Activated T-helper 17 cell treated with anti-CD3 and anti-CD28 coated beads, Interleukin-2, amount 50 U/mL, for 72 hours (primary cell): Measurements from ENCODE around the gene TCF7L2. TPM values are rescaled to one million over a fixed set of nuclear protein-coding genes. Genes with fewer than 3 reads are reported as not detected.

Source experiments
- ATAC-seq: fragments of 150-1000 bp; cut with Tn5 transposase; replicated peaks from 2 replicates; pipeline ENCODE4 v1.10.0; 2021; ENCODE audit warnings: mild to moderate bottlenecking, moderate library complexity
- H3K27ac Mint-ChIP-seq: one replicate; pipeline ENCODE4 v1.8.0; 2022; ENCODE audit warnings: mixed read lengths
- H3K27me3 Mint-ChIP-seq: one replicate; pipeline ENCODE4 v1.8.0; 2022; ENCODE audit warnings: mixed read lengths
- H3K36me3 Mint-ChIP-seq: one replicate; pipeline ENCODE4 v1.8.0; 2022; ENCODE audit warnings: low read depth, mild to moderate bottlenecking, mixed read lengths
- H3K4me1 Mint-ChIP-seq: one replicate; pipeline ENCODE4 v1.8.0; 2022; ENCODE audit warnings: mixed read lengths
- H3K4me3 Mint-ChIP-seq: one replicate; pipeline ENCODE4 v1.8.0; 2022; ENCODE audit warnings: mild to moderate bottlenecking, mixed read lengths
- H3K9me3 Mint-ChIP-seq: one replicate; pipeline ENCODE4 v1.8.0; 2022; ENCODE audit warnings: mixed read lengths
- total RNA-seq, 2 donors: library from RNA; stranded (reverse); gene quantifications; one replicate each; pipeline ENCODE4 v1.2.3, GENCODE V29; 2022

Gene TCF7L2
- total RNA-seq, 2 donors from 2014 or later, result 1.1 to 4.7 TPM

GRCh38 chr10:112986544-112987190 is 36.6 kb downstream of the TCF7L2 start:
- no peak overlapping the region for H3K27ac Mint-ChIP-seq
- ATAC-seq, result no peak
- H3K4me1 Mint-ChIP-seq, result no peaks in the 10 kb centered on the region
- no peaks in the 10 kb centered on the region for H3K36me3 Mint-ChIP-seq
- peaks cover 58% of the 10 kb centered on the region for H3K27me3 Mint-ChIP-seq
- no peaks in the 10 kb centered on the region for H3K9me3 Mint-ChIP-seq
- H3K4me3 Mint-ChIP-seq, result no peak overlapping the region

- no peaks in the 10 kb centered on the region for H3K9me3 Mint-ChIP-seq
- peaks cover 56% of the 10 kb centered on the region for H3K27me3 Mint-ChIP-seq
- no peaks in the 10 kb centered on the region for H3K4me1 Mint-ChIP-seq
- no peak for ATAC-seq
- H3K36me3 Mint-ChIP-seq, result no peaks in the 10 kb centered on the region
- H3K27ac Mint-ChIP-seq, result no peak overlapping the region
- no peak overlapping the region for H3K4me3 Mint-ChIP-seq
Observed at GRCh38 chr10:112988839-112989406, 38.9 kb downstream of the TCF7L2 start.

- Mint-ChIP-seq H3K9me3 (no peaks in the 10 kb centered on the region), H3K27ac (no peak overlapping the region), H3K36me3 (no peaks in the 10 kb centered on the region), H3K27me3 (peaks cover 50% of the 10 kb centered on the region), H3K4me1 (no peaks in the 10 kb centered on the region), H3K4me3 (no peak overlapping the region)
- ATAC-seq, result no peak
Observed at GRCh38 chr10:112989826-112990225, 39.8 kb downstream of the TCF7L2 start.

GRCh38 chr10:112990271-112990670 is 40.2 kb downstream of the TCF7L2 start:
- H3K27ac Mint-ChIP-seq, result no peak overlapping the region
- H3K27me3 Mint-ChIP-seq, result peaks cover 46% of the 10 kb centered on the region
- H3K36me3 Mint-ChIP-seq, result no peaks in the 10 kb centered on the region
- ATAC-seq, result no peak
- H3K4me3 Mint-ChIP-seq, result no peak overlapping the region
- H3K9me3 Mint-ChIP-seq, result no peaks in the 10 kb centered on the region
- H3K4me1 Mint-ChIP-seq, result no peaks in the 10 kb centered on the region

- Mint-ChIP-seq H3K4me1 (no peaks in the 10 kb centered on the region), H3K36me3 (no peaks in the 10 kb centered on the region), H3K9me3 (no peaks in the 10 kb centered on the region), H3K4me3 (no peak overlapping the region), H3K27ac (no peak overlapping the region), H3K27me3 (peaks cover 36% of the 10 kb centered on the region)
- ATAC-seq, result no peak
Observed at GRCh38 chr10:112991888-112992491, 41.9 kb downstream of the TCF7L2 start.

GRCh38 chr10:112996462-112996861 is 46.4 kb downstream of the TCF7L2 start:
- ATAC-seq, result no peak
- no peaks in the 10 kb centered on the region for H3K4me1 Mint-ChIP-seq
- H3K27me3 Mint-ChIP-seq, result peaks cover 14% of the 10 kb centered on the region
- H3K4me3 Mint-ChIP-seq, result no peak overlapping the region
- no peaks in the 10 kb centered on the region for H3K9me3 Mint-ChIP-seq
- H3K27ac Mint-ChIP-seq, result no peak overlapping the region
- no peaks in the 10 kb centered on the region for H3K36me3 Mint-ChIP-seq

- Mint-ChIP-seq H3K4me1 (no peaks in the 10 kb centered on the region), H3K4me3 (no peak overlapping the region), H3K27ac (no peak overlapping the region), H3K36me3 (no peaks in the 10 kb centered on the region), H3K27me3 (peaks cover 19% of the 10 kb centered on the region), H3K9me3 (no peaks in the 10 kb centered on the region)
- no peak for ATAC-seq
Observed at GRCh38 chr10:112999102-112999501, 49.1 kb downstream of the TCF7L2 start.

- Mint-ChIP-seq H3K4me1 (no peaks in the 10 kb centered on the region), H3K27ac (no peak overlapping the region), H3K9me3 (no peaks in the 10 kb centered on the region), H3K4me3 (no peak overlapping the region), H3K27me3 (peaks cover 22% of the 10 kb centered on the region), H3K36me3 (no peaks in the 10 kb centered on the region)
- no peak for ATAC-seq
Observed at GRCh38 chr10:113000442-113000841, 50.4 kb downstream of the TCF7L2 start.

GRCh38 chr10:113000876-113001598 is 51.0 kb downstream of the TCF7L2 start:
- Mint-ChIP-seq H3K27ac (no peak overlapping the region), H3K4me3 (no peak overlapping the region), H3K4me1 (no peaks in the 10 kb centered on the region), H3K27me3 (peaks cover 27% of the 10 kb centered on the region), H3K36me3 (no peaks in the 10 kb centered on the region), H3K9me3 (no peaks in the 10 kb centered on the region)
- ATAC-seq, result no peak

- Mint-ChIP-seq H3K27me3 (peaks cover 31% of the 10 kb centered on the region), H3K36me3 (no peaks in the 10 kb centered on the region), H3K27ac (no peak overlapping the region), H3K4me1 (peaks cover 6% of the 10 kb centered on the region), H3K4me3 (no peak overlapping the region), H3K9me3 (no peaks in the 10 kb centered on the region)
- ATAC-seq, result no peak
Observed at GRCh38 chr10:113001599-113002448, 51.8 kb downstream of the TCF7L2 start.

GRCh38 chr10:113002449-113002777 is 52.4 kb downstream of the TCF7L2 start:
- H3K4me1 Mint-ChIP-seq, result peaks cover 12% of the 10 kb centered on the region
- ATAC-seq, result no peak
- no peaks in the 10 kb centered on the region for H3K9me3 Mint-ChIP-seq
- peaks cover 31% of the 10 kb centered on the region for H3K27me3 Mint-ChIP-seq
- no peak overlapping the region for H3K27ac Mint-ChIP-seq
- H3K4me3 Mint-ChIP-seq, result no peak overlapping the region
- H3K36me3 Mint-ChIP-seq, result no peaks in the 10 kb centered on the region

GRCh38 chr10:113003052-113003451 is 53.0 kb downstream of the TCF7L2 start:
- Mint-ChIP-seq H3K27me3 (peaks cover 37% of the 10 kb centered on the region), H3K4me1 (peaks cover 17% of the 10 kb centered on the region), H3K9me3 (no peaks in the 10 kb centered on the region), H3K36me3 (no peaks in the 10 kb centered on the region), H3K27ac (no peak overlapping the region), H3K4me3 (no peak overlapping the region)
- no peak for ATAC-seq

GRCh38 chr10:113004069-113004618 is 54.1 kb downstream of the TCF7L2 start:
- Mint-ChIP-seq H3K9me3 (no peaks in the 10 kb centered on the region), H3K36me3 (no peaks in the 10 kb centered on the region), H3K27ac (no peak overlapping the region), H3K4me1 (peaks cover 17% of the 10 kb centered on the region), H3K27me3 (peaks cover 45% of the 10 kb centered on the region), H3K4me3 (no peak overlapping the region)
- ATAC-seq, result no peak

GRCh38 chr10:113005380-113005779 is 55.3 kb downstream of the TCF7L2 start:
- Mint-ChIP-seq H3K27ac (no peak overlapping the region), H3K4me3 (no peak overlapping the region), H3K27me3 (peaks cover 55% of the 10 kb centered on the region), H3K9me3 (no peaks in the 10 kb centered on the region), H3K4me1 (peaks cover 17% of the 10 kb centered on the region), H3K36me3 (no peaks in the 10 kb centered on the region)
- ATAC-seq, result no peak
